GM19025 (cell line): ENCODE data around the gene C3AR1.
"Not testable (repeated sequence)": the region's sequence is repeated elsewhere in the genome, so short reads cannot be mapped to it uniquely, and the experiment has no call there.

Experiments
- ATAC-seq: cut with Tn5 transposase; IDR thresholded peaks from one replicate; pipeline ENCODE4 v1.9.1; 2021; ENCODE audit warnings: mild to moderate bottlenecking, low read depth, moderate library complexity; ENCODE audit not compliant: unreplicated experiment

Gene C3AR1

GRCh38 chr12:8065991-8066594 is at the start of gene C3AR1:
Gene C3AR1 (minus strand): TSS chr12:8066359. CDS start chr12:8060185, 6,174 bp downstream.
- ATAC-seq = peak; percentile 53

GRCh38 chr12:8113117-8113516 is 47.0 kb upstream of the C3AR1 start:
- ATAC-seq = not testable (repeated sequence)

GRCh38 chr12:8108808-8109398 is 42.7 kb upstream of the C3AR1 start:
- ATAC-seq = no peak

GRCh38 chr12:8099235-8099634 is 33.1 kb upstream of the C3AR1 start:
- ATAC-seq = no peak

- no peak for ATAC-seq
These were observed 30.2 kb upstream of the C3AR1 start for GRCh38 chr12:8096281-8096915.

GRCh38 chr12:8093291-8093690 is 27.1 kb upstream of the C3AR1 start:
- ATAC-seq = no peak

GRCh38 chr12:8089716-8090115 is 23.6 kb upstream of the C3AR1 start:
- ATAC-seq = no peak

GRCh38 chr12:8089277-8089676 is 23.1 kb upstream of the C3AR1 start:
- ATAC-seq = not testable (repeated sequence)

GRCh38 chr12:8088574-8088973 is 22.4 kb upstream of the C3AR1 start:
- no peak for ATAC-seq

GRCh38 chr12:8087666-8088065 is 21.5 kb upstream of the C3AR1 start:
- no peak for ATAC-seq

- not testable (repeated sequence) for ATAC-seq
These were observed 18.2 kb upstream of the C3AR1 start for GRCh38 chr12:8084351-8084750.

GRCh38 chr12:8082808-8083100 is 16.6 kb upstream of the C3AR1 start:
- no peak for ATAC-seq

- ATAC-seq = no peak
These were observed 15.2 kb upstream of the C3AR1 start for GRCh38 chr12:8081251-8081920.

GRCh38 chr12:8080120-8080519 is 14.0 kb upstream of the C3AR1 start:
- ATAC-seq = no peak

- ATAC-seq = no peak
These were observed 12.8 kb upstream of the C3AR1 start for GRCh38 chr12:8078916-8079315.

GRCh38 chr12:8078398-8078797 is 12.2 kb upstream of the C3AR1 start:
- ATAC-seq = no peak

- no peak for ATAC-seq
These were observed 11.0 kb upstream of the C3AR1 start for GRCh38 chr12:8077207-8077606.

GRCh38 chr12:8076366-8076765 is 10.2 kb upstream of the C3AR1 start:
- ATAC-seq = no peak

- ATAC-seq = no peak
These were observed 9.8 kb upstream of the C3AR1 start for GRCh38 chr12:8075935-8076334.

- not testable (repeated sequence) for ATAC-seq
These were observed 5.7 kb upstream of the C3AR1 start for GRCh38 chr12:8071820-8072219.

GRCh38 chr12:8069582-8069981 is 3.4 kb upstream of the C3AR1 start:
- no peak for ATAC-seq

- no peak for ATAC-seq
These were observed 2.0 kb downstream of the C3AR1 start for GRCh38 chr12:8064131-8064530.
